ENCODE measurements around the gene CEP250. TPM values are rescaled to one million over a fixed set of nuclear protein-coding genes. Genes with fewer than 3 reads are reported as not detected.
"Not testable (repeated sequence)": the region's sequence is repeated elsewhere in the genome, so short reads cannot be mapped to it uniquely, and the experiment has no call there.

The CEP250 gene
- total RNA-seq, 1 experiment from 2014 or later = 41.0 TPM

- ChIA-PET CTCF (interaction anchor here (0.6 to 16.8 kb wide), 26 partner anchors 7 to 1726 kb away, joined by 3 to 374 read pairs (median 4); partner anchors contain the start of gene GDF5), POLR2A (interaction anchor here (0.5 to 17.4 kb wide), 15 partner anchors 8 to 556 kb away, joined by 3 to 253 read pairs (median 5); partner anchors contain the start of genes CEP250, EDEM2, EIF6 and UQCC1)
- peak overlapping the region; percentile 57 for H3K4me3 Mint-ChIP-seq (ENCODE audit: unreplicated experiment)
- H3K27ac Mint-ChIP-seq (ENCODE audit: low read depth, unreplicated experiment) = peak overlapping the region; percentile 63
- TF ChIP-seq CTCF (IDR thresholded peaks at IDR 0.05; ENCODE audit: unreplicated experiment) = peak; percentile 96
- no peaks in the 10 kb centered on the region for H3K9me3 Mint-ChIP-seq (ENCODE audit: unreplicated experiment)
- no peaks in the 10 kb centered on the region for H3K27me3 Mint-ChIP-seq (ENCODE audit: insufficient read depth, unreplicated experiment)
- BruUV-seq (replicated peaks) = no TSS peak
- no peaks in the 10 kb centered on the region for H3K36me3 Mint-ChIP-seq (ENCODE audit: insufficient read depth, unreplicated experiment)
- peak; percentile 86 for DNase-seq (ENCODE audit: unreplicated experiment)
- H3K4me1 Mint-ChIP-seq (ENCODE audit: insufficient read depth, unreplicated experiment) = peaks cover 11% of the 10 kb centered on the region
- intact Hi-C loops (cut with micrococcal nuclease) = loop anchor here (1.0 kb wide), 1 partner anchor 144 kb away; no protein-coding TSS in a partner anchor
Measured at GRCh38 chr20:35447082-35447789, 8.2 kb upstream of the CEP250 start.

- ChIA-PET CTCF (interaction anchor here (0.6 to 16.8 kb wide), 10 partner anchors 9 to 352 kb away, joined by 3 to 374 read pairs (median 7); no protein-coding TSS in a partner anchor), POLR2A (interaction anchor here (1.3 to 17.4 kb wide), 4 partner anchors 10 to 164 kb away, joined by 3 to 253 read pairs (median 12); partner anchors contain the start of gene EIF6)
- BruUV-seq (replicated peaks) = no TSS peak
- Mint-ChIP-seq H3K4me1 (ENCODE audit: insufficient read depth, unreplicated experiment) (peaks cover 11% of the 10 kb centered on the region), H3K27ac (ENCODE audit: low read depth, unreplicated experiment) (no peak overlapping the region), H3K9me3 (ENCODE audit: unreplicated experiment) (no peaks in the 10 kb centered on the region), H3K36me3 (ENCODE audit: insufficient read depth, unreplicated experiment) (peaks cover 6% of the 10 kb centered on the region), H3K4me3 (ENCODE audit: unreplicated experiment) (no peak overlapping the region), H3K27me3 (ENCODE audit: insufficient read depth, unreplicated experiment) (no peaks in the 10 kb centered on the region)
- intact Hi-C loops (cut with micrococcal nuclease) = no loop called here
- no peak for TF ChIP-seq CTCF (IDR thresholded peaks at IDR 0.05; ENCODE audit: unreplicated experiment)
- no peak for DNase-seq (ENCODE audit: unreplicated experiment)
Measured at GRCh38 chr20:35448788-35449373, 6.5 kb upstream of the CEP250 start.

GRCh38 chr20:35449855-35450254 is 5.5 kb upstream of the CEP250 start:
- H3K27ac Mint-ChIP-seq (ENCODE audit: low read depth, unreplicated experiment); H3K36me3 Mint-ChIP-seq (ENCODE audit: insufficient read depth, unreplicated experiment); H3K4me1 Mint-ChIP-seq (ENCODE audit: insufficient read depth, unreplicated experiment); H3K9me3 Mint-ChIP-seq (ENCODE audit: unreplicated experiment); intact Hi-C loops (cut with micrococcal nuclease); BruUV-seq (replicated peaks); H3K27me3 Mint-ChIP-seq (ENCODE audit: insufficient read depth, unreplicated experiment); H3K4me3 Mint-ChIP-seq (ENCODE audit: unreplicated experiment); DNase-seq (ENCODE audit: unreplicated experiment): not testable (repeated sequence)
- ChIA-PET POLR2A (interaction anchor here (0.6 to 17.4 kb wide), 5 partner anchors 9 to 1932 kb away, joined by 3 to 253 read pairs (median 4); partner anchors contain the start of genes NFS1 and ROMO1), CTCF (interaction anchor here (0.6 to 16.8 kb wide), 9 partner anchors 10 to 622 kb away, joined by 3 to 374 read pairs (median 3); no protein-coding TSS in a partner anchor)

GRCh38 chr20:35451295-35451694 is 4.1 kb upstream of the CEP250 start:
- ChIA-PET POLR2A (interaction anchor here (8.7 kb wide), 1 partner anchor 144 kb away, joined by 193 read pairs; no protein-coding TSS in a partner anchor), CTCF (interaction anchor here (2.4 to 7.0 kb wide), 3 partner anchors 11 to 144 kb away, joined by 11 to 79 read pairs (median 47); partner anchors contain the start of gene GDF5)
- Mint-ChIP-seq H3K27me3 (ENCODE audit: insufficient read depth, unreplicated experiment) (no peaks in the 10 kb centered on the region), H3K4me3 (ENCODE audit: unreplicated experiment) (no peak overlapping the region), H3K9me3 (ENCODE audit: unreplicated experiment) (no peaks in the 10 kb centered on the region), H3K27ac (ENCODE audit: low read depth, unreplicated experiment) (peak overlapping the region; percentile 35), H3K4me1 (ENCODE audit: insufficient read depth, unreplicated experiment) (peaks cover 11% of the 10 kb centered on the region), H3K36me3 (ENCODE audit: insufficient read depth, unreplicated experiment) (peaks cover 6% of the 10 kb centered on the region)
- intact Hi-C loops (cut with micrococcal nuclease) = no loop called here
- DNase-seq (ENCODE audit: unreplicated experiment) = peak; percentile 95
- BruUV-seq (replicated peaks) = no TSS peak
- TF ChIP-seq CTCF (IDR thresholded peaks at IDR 0.05; ENCODE audit: unreplicated experiment) = no peak

Data from MCF 10A (cell line).